Ammon's horn (tissue), 1 donor: ENCODE data around the gene F5.
"Not testable (repeated sequence)": the region's sequence is repeated elsewhere in the genome, so short reads cannot be mapped to it uniquely, and the experiment has no call there.

ENCODE experiments used
- DNase-seq: peaks from one replicate; pipeline ENCODE4 v3.0.0-alpha.2; 2016; ENCODE audit warnings: low spot score

Gene F5

DNA sequence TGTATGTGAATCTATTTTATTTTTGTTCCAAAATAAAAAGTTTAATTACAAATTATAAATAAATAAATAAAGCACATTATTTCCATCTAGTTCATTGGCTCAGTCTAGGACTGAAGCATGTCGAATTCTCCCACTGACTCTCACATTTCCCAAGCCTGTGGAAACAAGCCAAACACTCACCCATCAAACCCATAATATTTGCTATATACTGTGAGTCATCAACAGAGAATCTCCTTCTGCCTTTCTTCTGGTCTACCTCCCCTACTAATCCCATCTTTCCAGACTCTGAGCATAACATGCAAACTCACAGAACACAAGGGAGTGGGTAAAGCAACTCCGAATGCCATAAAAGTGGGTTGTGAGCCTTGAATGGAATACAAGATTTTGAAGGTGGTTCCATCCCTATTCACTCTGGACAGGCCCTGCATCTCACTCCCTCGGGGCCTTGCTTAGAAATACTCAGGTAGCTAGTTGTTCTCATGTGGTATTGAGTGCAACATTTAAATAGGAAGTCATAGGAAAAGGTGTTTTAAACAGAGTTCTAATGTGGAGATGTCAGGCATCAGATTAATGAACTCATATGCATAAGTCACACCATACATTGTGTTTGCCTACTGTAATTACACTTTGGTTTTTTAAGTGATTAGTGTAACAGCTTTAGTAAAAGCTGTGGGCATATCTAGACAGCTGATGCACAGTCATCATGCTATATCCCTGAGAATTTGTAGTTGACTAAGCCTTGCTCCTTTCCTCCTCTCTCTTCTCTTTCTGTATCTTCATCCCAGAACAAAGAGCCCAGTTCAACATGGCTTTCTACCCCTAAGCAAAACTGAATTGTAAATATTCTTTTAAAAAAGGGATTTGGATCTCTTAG lies 47.0 kb downstream of the F5 start:
- DNase-seq: no peak

DNA sequence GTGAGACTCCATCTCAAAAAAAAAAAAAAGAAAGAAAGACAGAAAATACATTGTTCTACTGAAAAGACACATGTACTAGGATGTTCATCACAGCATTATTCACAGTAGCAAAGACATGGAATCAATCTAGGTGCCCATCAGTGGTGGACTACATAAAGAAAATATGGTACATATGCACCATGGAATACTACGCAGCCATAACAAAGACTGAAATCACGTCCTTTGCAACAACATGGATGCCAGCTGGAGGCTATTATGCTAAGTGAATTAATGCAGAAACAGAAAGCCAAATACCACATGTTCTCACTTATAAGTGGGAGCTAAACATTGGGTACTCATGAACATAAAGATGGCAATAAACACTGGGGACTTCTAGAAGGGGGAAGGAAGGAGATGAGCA lies 51.6 kb downstream of the F5 start:
- DNase-seq: no peak

DNA sequence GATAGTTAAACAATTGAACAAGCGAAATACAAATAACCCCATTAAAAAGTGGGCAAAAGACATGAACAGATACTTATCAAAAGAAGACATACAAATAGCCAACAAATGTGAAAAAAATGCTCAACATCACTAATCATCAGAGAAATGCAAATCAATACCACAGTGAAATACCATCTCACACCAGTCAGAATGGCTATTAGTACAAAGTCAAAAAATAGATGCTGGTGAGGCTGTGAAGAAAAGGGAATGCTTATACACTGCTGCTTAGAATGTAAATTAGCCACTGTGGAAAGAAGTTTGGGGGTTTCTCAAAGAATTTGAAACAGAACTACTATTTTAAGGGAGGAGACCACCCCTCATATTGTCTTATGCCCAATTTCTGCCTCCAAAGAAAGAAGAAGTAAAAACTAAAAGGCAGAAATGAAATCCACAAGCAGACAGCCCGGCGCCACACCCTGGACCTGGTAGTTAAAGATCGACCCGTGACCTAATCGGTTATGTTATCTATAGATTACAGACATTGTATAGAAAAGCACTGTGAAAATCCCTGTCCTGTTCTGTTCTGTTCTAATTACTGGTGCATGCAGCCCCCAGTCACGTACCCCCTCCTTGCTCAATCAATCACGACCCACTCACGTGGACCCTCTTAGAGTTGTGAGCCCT lies 52.6 kb downstream of the F5 start:
- DNase-seq: not testable (repeated sequence)

DNA sequence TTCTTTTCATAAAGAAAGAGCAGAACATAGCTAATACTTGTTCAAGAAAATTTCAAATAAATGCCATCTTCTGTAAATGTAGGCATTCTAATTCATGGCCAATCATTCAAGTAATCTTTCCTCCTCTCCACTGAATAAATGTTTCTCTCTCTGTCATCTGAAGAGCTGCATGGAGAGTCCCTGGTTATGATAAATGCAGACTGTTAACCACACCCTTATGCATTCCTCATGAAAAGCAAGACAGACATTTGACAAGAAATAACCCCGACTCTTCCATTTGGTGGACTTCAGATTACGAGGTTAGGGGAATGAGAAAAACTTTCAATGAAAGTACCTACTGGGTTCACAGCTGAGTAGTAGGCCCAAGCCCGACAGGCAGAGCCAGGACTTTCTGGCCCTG lies 55.8 kb downstream of the F5 start:
- no peak for DNase-seq

DNA sequence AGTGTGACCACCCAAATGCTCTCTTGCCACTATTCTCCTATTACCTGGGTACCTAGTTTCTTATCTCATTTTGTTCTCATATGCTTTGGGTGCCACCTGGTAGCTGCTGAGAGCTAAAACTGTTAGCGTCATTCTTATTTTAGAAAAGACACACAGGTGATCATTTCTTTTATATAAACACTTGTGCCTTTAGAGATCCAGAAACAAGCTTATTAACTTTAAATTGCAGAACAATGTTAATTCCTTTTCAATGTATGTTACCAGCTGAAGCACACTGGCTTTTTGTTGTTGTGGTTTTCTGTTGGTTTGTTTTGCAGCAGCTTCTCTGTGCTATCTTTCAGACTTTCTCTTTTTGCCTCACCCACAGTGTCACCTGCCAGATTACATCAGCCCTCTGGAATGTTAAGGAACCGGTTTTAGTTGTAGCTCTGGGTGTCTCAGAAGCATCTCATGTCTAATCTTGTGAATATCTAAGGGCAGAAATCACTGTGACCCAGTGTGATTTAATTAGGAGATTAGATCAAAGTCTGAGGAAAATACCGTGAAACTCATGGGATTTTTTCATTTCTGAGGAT lies 57.1 kb downstream of the F5 start:
- no peak for DNase-seq

DNA sequence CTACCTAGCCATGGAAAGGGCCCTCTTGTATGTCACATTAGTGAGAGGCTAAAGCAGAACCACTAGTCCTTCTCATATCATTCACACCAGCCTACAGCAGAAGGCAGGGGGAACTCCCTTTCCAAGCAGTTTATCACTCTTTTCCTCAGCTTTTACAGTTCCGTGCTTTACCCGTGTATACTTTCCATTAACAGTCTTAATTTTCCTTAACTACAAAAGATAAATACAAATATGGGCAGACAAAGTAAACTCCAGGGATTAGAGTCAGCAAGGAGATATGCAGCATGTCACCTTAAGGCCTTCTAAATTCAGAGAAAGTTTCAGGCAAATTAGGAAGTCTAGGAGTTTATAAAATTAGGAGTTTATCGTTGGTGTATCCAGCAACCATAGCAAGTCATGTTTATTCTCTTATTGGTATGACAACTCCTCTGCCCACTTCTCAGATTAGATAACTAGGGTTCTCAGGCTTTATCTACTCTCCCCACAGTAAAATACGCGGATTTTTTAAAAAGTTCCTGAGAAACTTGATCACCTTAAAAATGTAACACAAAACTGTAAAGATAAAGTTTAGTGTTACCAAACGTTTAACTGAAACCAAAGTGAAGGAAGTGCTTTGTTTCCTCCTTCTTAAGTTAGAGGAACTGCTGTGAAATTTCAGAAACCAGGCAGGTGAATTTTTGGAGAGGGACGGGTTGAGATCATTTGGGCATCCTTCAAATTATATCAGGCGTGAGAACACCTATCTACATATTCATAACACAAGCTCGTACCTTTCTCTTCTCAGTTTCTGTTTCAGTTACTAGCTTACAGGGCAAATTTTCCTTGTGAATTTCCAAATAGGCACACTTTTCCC lies 57.8 kb downstream of the F5 start:
- DNase-seq: no peak

DNA sequence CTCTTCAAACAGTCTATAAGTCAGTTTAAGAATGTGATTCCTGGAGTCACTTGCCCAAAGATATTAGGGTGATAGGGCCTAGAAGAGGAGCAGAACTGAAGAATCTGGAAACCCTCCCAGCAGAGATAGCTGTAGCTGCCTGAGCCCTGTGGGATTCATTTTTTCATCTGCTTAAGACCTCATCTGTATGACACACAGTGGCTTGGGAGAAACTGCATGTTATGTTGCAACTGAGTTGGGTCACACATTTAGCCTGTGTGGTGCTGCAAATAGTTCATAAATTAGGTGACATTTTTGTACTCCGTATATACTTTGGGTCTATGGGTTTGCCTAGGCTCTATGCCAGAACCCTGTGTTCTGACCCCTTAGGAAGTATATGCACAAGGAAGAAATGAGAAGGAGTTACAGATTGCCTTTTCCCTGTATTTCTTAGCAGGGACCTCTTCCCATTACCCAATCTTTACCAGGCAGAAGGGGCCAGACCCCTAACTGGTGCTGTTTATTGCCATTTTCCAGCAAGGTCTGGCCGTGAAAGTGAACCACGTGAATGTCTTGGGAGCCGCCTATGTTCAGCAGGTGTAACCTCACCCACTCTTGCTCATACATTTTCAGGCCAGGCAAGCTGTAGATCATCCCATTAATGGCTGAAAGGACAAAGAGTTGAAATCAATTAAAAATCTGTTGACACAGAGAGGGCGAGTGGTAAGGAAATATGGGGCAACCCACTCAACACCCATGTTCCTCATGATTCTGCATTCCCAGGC lies 58.6 kb downstream of the F5 start:
- DNase-seq: no peak

DNA sequence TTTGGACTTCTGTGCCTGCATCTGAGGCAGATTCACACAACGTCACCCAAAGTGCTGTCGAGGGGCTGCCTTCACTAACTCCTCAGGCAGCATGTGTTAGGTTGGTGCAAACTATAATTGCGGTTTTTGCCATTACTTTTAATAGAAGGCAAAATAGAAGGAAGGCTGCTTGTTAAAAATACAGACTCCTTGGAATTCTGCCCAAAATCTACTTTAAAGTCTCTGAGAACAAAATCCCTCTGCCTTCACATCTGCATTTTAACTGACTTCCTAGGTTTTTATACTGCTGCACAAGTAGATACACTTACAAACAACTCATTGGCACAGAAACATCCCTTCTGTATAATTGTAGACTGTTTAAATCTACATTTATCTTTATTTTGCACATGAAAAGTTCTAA lies 59.3 kb downstream of the F5 start:
- DNase-seq: no peak

DNA sequence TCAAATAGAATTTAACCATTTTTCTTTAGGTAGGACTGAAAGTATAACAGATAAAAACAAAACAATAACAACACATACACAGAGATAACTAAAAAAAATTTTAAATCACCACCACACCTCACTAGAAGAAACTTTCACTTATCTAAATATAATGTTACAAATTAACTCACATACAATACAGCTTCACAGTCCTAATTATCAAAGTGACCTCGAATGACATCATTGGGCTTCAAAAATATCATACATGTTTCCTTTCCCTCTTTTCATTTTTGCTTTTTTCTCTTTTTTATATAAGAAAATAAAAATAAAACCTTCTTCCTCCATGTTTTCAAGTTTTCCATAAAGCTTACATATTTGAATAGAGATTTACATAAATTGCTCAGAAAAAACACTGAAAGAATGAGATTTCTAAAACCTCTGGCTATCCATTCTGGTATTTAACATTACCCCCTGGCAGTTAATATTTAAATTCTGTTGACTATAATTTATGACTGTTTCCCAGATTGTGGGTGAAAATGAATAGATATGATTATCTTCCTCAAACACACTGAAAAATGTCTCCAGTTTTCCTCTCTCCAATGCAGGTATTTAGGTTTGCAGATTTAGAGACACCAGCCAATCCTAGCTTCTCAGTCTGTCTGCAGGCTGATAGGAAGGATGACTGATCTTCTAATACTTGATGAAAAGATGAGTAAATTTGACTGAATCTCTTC lies 60.0 kb downstream of the F5 start:
- no peak for DNase-seq

DNA sequence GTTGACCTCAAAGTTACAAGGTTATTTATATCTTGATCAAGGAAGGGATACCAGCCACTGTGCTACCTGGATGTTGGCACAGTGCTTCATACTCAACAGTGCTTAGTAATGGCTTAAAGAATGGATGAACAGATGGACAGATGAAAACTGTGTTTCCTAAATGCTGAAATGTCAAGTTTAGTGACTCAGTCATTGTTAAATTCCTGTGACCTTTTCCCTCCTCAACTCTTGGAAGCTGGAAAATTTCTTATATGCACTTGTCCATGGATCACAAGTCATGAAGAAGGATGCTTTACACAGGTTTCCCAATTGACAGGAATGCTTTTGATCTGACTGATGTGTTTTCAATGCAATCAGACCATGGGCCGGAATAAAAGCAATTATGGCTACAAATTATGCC lies 60.9 kb downstream of the F5 start:
- DNase-seq: no peak

DNA sequence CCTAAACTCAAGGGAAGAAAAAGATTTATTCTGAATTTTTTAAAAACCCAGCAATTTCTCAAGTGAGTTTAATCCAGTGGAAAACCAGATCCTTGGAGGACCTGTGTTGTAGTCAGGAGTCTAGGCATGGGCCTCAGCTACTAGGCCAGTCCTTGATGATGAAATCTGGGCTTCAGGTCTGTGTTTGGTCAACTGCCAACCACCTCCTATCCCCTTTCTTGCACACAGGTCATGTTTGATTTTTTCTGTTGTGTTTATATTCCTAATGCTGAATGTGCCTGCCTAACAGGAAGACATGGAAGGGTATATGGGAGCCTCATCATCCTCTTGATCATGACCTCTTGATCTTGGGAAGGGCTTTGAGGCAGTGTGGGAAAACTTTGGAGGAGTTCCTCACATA lies 62.4 kb downstream of the F5 start:
- no peak for DNase-seq

DNA sequence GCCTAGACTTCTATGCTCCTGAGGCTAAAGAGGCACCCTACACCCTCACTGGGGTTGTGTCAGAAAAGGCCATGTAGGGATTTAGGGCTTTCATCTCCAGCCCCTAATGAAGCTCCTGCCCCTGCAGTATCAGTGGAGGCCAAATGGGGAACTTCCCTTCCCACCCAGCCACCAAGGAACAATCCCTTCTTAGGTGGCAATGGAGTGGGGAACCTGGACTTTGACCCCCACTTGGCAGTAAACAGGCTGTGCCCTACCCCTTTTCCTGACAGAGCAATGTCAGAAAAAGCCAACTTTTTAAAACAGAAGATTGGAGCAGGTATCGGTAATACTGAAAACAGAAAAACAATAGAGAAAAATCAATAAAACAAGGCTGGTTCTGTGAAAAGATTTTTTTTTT lies 65.1 kb downstream of the F5 start:
- DNase-seq: no peak

DNA sequence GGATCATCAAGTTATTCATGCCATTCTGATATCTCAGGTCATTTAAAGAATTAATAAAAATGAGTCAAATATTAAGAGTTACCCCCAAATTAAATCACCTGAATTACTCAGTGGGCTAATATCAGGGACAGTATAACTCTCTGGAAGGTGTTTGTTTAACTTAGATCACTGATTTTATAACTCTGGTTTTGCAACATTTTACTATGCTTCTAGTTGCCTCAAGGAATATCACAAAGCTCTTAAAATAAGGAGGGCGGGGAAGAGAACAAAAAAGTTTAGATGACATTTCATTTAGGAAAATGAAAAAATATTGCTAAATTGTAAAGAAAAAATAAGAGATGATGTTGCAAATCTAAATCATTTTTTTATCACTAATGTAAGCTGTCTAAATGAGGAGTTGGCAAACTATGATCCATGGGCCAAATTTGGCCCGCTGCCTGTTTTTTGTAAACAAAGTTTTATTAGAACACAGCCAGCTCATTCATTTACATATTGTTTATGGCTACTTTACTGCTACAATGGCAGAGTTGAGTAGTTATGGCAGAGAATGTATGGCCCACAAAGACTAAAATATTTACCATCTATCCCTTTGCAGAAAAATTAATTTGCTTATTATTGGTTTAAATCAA lies 68.6 kb downstream of the F5 start:
- DNase-seq: no peak

DNA sequence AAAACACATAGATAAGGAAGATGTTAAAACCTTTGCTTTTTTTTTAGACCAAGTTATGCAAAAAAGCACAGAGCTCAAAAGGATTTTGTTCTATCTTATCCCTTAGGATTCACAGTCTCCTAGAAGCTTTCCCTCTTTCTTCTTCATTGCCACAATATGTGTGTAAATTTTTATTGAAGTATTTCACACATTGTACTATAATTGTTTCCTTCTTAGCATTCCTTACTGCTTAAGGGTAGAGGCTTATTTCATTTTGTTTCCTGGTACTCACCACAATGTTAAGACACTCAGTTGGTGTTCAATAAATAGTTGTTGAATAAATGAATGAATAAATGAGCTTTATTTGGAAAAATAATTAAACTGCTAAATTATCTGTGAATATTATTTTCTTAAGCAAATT lies 70.6 kb downstream of the F5 start:
- no peak for DNase-seq

DNA sequence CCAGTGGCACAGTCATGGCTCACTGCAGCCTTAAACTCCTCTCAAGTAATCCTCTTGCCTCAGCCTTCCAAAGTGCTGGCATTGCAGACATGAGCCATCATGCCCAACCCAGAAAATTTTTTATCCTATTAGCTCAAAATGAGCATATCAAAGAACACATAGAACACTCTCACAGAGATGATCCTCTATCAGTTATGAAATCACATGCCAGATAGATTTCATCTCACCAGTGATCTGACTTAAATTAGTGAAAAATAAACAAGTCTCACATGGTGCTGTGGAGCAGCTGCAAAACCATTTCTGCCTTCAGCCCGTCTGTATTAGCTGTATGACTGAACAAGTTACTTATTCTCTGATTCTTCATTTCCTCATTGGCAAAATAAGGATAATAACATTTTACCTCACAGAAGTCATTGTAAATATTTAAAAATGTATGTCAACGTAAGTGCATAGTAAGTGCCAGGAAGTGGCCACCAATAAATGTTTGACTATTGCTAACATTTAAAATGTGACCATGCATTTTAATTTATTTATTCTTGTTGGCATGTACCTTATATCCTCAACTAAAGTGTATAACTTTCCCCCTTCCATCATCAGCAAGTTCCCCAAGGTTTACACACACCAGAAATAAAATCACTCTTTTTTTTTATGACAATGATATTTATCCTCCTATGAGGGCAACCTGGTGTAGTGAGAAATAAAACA lies 71.6 kb downstream of the F5 start:
- DNase-seq: no peak

DNA sequence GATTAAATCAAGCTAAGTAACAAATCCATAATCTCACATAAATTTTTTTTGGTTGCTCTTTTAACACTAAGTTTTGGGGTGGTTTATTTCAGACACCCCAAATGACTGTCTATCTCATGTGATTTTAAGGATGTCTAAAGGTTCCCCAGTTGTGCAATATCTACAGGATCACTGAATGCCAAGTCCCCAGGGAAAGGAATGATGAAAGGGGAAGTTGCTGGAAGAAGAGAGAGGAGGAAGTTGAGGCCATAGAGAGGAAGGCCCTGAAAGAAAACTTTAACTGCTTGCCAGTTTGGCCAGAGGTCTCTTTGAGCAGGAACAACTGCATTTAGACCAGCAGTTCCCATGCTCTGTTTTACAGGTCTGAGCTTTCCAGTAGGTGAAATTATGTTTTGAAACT lies 73.1 kb downstream of the F5 start:
- DNase-seq: peak; percentile 41

DNA sequence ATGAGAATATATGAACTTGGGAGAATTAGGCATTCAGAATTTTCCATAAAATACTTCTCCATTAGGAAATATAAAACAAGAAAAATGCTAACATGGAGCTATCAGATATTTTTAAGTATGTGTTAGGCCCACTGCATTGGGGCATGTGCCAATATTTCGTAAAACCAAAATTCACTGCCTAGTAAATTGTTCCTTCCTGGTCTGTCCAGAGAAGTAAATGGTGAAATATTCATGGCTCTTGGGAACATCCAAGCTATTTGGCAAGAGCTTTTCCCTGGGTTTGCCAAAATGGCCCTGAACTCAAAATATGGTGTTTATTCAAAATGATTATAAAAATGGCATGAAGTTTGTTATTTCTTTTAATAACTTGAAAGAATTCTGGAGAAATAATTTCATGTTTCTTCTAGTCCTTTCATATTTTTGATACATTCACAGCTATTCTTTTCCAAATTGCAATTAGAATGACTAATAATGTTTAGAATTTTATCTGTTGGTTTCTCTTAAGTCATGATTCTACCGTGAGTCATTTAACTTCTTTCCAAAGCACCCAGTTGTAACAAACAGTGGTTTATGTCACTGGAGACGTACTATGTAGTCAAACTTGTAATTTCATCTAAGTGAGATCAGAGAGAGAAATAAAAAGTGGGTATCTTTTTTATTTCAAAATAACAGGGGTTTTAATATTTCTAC lies 74.8 kb downstream of the F5 start:
- no peak for DNase-seq

DNA sequence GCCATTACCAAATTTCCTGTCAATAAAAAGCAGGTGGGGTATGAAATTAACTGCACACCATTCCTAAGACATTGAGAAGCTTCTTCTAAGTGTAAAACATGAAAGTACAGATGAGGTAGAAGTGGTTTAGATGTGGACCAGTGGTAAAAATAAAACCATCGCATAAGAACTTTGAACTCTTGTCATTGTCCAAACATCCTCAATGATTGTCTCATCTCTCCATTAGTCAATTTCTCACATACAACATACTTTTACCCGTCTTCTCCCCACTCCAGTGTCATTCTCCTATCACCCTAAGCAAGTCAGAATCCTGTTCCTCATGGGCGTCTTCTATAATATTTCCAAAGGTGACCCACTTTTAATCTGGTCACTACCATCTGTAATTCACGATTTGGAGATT lies 76.2 kb downstream of the F5 start:
- DNase-seq: no peak

DNA sequence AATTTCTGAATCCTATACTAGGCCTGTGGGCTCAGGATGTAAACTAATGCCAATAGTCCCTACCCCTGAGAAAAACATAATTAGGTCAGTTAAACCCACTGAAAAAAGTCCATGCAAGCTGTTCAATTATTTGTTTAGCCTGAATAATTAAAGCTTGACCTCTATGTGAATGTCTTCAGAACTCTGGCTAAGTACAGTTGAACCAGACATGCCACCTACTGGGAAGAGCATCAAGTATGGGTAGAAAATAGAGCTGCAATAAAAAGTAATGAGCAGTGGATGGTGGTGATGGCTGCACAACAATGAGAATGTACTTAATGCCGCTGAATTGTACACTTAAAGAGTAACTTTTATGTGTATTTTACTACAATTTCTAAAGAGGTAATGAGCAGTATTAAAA lies 76.9 kb downstream of the F5 start:
- DNase-seq: no peak
